A549 (cell line): ENCODE data around the gene NUMA1. TPM values are rescaled to one million over a fixed set of nuclear protein-coding genes. Genes with fewer than 3 reads are reported as not detected.

ENCODE experiments used
- BHLHE40 ChIP-seq: IDR thresholded peaks from 2 replicates; pipeline ENCODE4 v1.6.1; 2012; ENCODE audit warnings: low read depth, low read length, inconsistent platforms
- CBX2 ChIP-seq: fragments of 200-600 bp; sonication (generic); IDR thresholded peaks from 2 replicates; pipeline ENCODE4 v1.6.1; 2016; ENCODE audit warnings: low read depth, mild to moderate bottlenecking, borderline replicate concordance
- CHD4 ChIP-seq: fragments of 200-600 bp; sonication (generic); IDR thresholded peaks from 2 replicates; pipeline ENCODE4 v1.6.1; 2016; ENCODE audit warnings: antibody characterized with exemption, mild to moderate bottlenecking, borderline replicate concordance
- EHMT2 ChIP-seq: fragments of 200-600 bp; sonication (generic); IDR thresholded peaks from 2 replicates; pipeline ENCODE4 v1.6.1; 2016; ENCODE audit warnings: antibody characterized with exemption, low read depth, mild to moderate bottlenecking, moderate library complexity
- FOXS1 ChIP-seq: fragments of 250-450 bp; sonication (Bioruptor Pico); IDR thresholded peaks from 2 replicates; pipeline ENCODE4 v1.5.0; 2020; ENCODE audit warnings: mild to moderate bottlenecking, moderate library complexity
- HEYL ChIP-seq: fragments of 250-450 bp; sonication (Bioruptor Pico); IDR thresholded peaks from 2 replicates; pipeline ENCODE4 v1.8.0; 2021; ENCODE audit warnings: mild to moderate bottlenecking, moderate library complexity
- HOXB5 ChIP-seq: fragments of 250-450 bp; sonication (Bioruptor Pico); IDR thresholded peaks from 2 replicates; pipeline ENCODE4 v1.5.0; 2020; ENCODE audit warnings: mild to moderate bottlenecking, moderate library complexity
- KDM1A ChIP-seq: fragments of 200-600 bp; sonication (generic); IDR thresholded peaks from 2 replicates; pipeline ENCODE4 v1.6.1; 2016; ENCODE audit warnings: low read depth, mild to moderate bottlenecking
- KDM5A ChIP-seq: fragments of 200-600 bp; sonication (generic); IDR thresholded peaks from 2 replicates; pipeline ENCODE4 v1.6.1; 2016; ENCODE audit warnings: antibody characterized with exemption, mild to moderate bottlenecking
- MAFK ChIP-seq: fragments of 450-650 bp; IDR thresholded peaks from 2 replicates; pipeline ENCODE4 v1.6.1; 2014; ENCODE audit not compliant: partially characterized antibody
- MAZ ChIP-seq: fragments of 150-350 bp; IDR thresholded peaks from 2 replicates; pipeline ENCODE4 v1.6.1; 2014; ENCODE audit warnings: antibody characterized with exemption, low read depth, low read length, borderline replicate concordance
- NFE2L2 ChIP-seq: fragments of 150-350 bp; conservative IDR thresholded peaks from 2 replicates; pipeline ENCODE4 v1.6.1; 2014; ENCODE audit warnings: low read length
- PHF8 ChIP-seq: fragments of 200-600 bp; sonication (generic); IDR thresholded peaks from 2 replicates; pipeline ENCODE4 v1.6.1; 2016; ENCODE audit warnings: low read depth, mild to moderate bottlenecking, antibody characterized with exemption, moderate library complexity, borderline replicate concordance
- POLR2A ChIP-seq: IDR thresholded peaks from 2 replicates; pipeline ENCODE4 v1.6.1; 2012; ENCODE audit warnings: mild to moderate bottlenecking, low read length
- POLR2AphosphoS2 ChIP-seq: conservative IDR thresholded peaks from 2 replicates; pipeline ENCODE4 v1.6.1; 2012; ENCODE audit warnings: low read length, improper control_type of control experiment, inconsistent platforms
- RAD21 ChIP-seq, 2 experiments: fragments of >200 bp in 1 of 2; sonication (Bioruptor Twin) in 1 of 2; formaldehyde crosslinking in 1 of 2; IDR thresholded peaks in 1 of 2; conservative IDR thresholded peaks in 1 of 2; 2 replicates in 1 of 2; 3 replicates in 1 of 2; pipeline ENCODE4 v1.6.1; 2012 to 2018; ENCODE audit warnings: inconsistent platforms in 1 of 2
- RARB ChIP-seq: fragments of 250-450 bp; sonication (Bioruptor Pico); IDR thresholded peaks from 2 replicates; pipeline ENCODE4 v1.8.0; 2021; ENCODE audit warnings: mild to moderate bottlenecking, moderate library complexity
- RCOR1 ChIP-seq: fragments of 150-350 bp; IDR thresholded peaks from 2 replicates; pipeline ENCODE4 v1.6.1; 2014; ENCODE audit warnings: antibody characterized with exemption, low read length, low read depth
- RNF2 ChIP-seq: fragments of 200-600 bp; sonication (generic); IDR thresholded peaks from 2 replicates; pipeline ENCODE4 v1.6.1; 2016; ENCODE audit warnings: low read depth, mild to moderate bottlenecking, antibody characterized with exemption, moderate library complexity, borderline replicate concordance
- SMC3 ChIP-seq: fragments of >200 bp; sonication (Bioruptor Twin); formaldehyde crosslinking; IDR thresholded peaks from 3 replicates; pipeline ENCODE4 v1.6.1; 2018; ENCODE audit warnings: inconsistent platforms
- ZNF302 ChIP-seq: fragments of 250-450 bp; sonication (Bioruptor Pico); IDR thresholded peaks from 2 replicates; pipeline ENCODE4 v1.9.0; 2021; ENCODE audit warnings: inconsistent platforms, mild to moderate bottlenecking, moderate library complexity
- ZSCAN20 ChIP-seq: fragments of 250-450 bp; sonication (Bioruptor Pico); IDR thresholded peaks from 2 replicates; pipeline ENCODE4 v1.8.0; 2022; ENCODE audit warnings: mild to moderate bottlenecking, moderate library complexity
- polyA plus RNA-seq, 4 experiments: library from polyadenylated mRNA; depleted of rRNA in 3 of 4; stranded (reverse); fragments of >200 nt; fragmentation: RNase III in 1 of 4; extraction: RNeasy Plus Mini Kit Qiagen cat#74134 plus additional on column Dnase treatment in 1 of 4; gene quantifications; 2 replicates in 3 of 4; 3 replicates in 1 of 4; pipeline ENCODE4 v1.2.3, GENCODE V29; 2011 to 2017
- TF ChIP-seq, protein P1 (sequence below): IDR thresholded peaks from 2 replicates; pipeline ENCODE4 v1.6.1; 2012
- TF ChIP-seq, protein P2 (sequence below): fragments of 450-650 bp; IDR thresholded peaks from 2 replicates; pipeline ENCODE4 v1.6.1; 2014; ENCODE audit warnings: antibody characterized with exemption
- TF ChIP-seq, protein P3 (sequence below): IDR thresholded peaks from 2 replicates; pipeline ENCODE4 v1.6.1; 2012
- TF ChIP-seq, protein P4 (sequence below): IDR thresholded peaks from 2 replicates; pipeline ENCODE4 v1.6.1; 2012; ENCODE audit warnings: low read depth, borderline replicate concordance
- TF ChIP-seq, protein P5 (sequence below): fragments of 250-450 bp; sonication (Bioruptor Pico); IDR thresholded peaks from 2 replicates; pipeline ENCODE4 v1.5.0; 2020; ENCODE audit warnings: low read depth, mild to moderate bottlenecking, moderate library complexity
- TF ChIP-seq, protein P6 (sequence below): fragments of 200-600 bp; sonication (generic); IDR thresholded peaks from 2 replicates; pipeline ENCODE4 v1.6.1; 2016; ENCODE audit warnings: antibody characterized with exemption, mild to moderate bottlenecking, moderate library complexity
- TF ChIP-seq, protein P7 (sequence below): fragments of >200 bp; sonication (Bioruptor Twin); formaldehyde crosslinking; IDR thresholded peaks from 3 replicates; pipeline ENCODE4 v1.5.1; 2016
- TF ChIP-seq, protein P8 (sequence below): fragments of >200 bp; sonication (Bioruptor Twin); formaldehyde crosslinking; IDR thresholded peaks from 2 replicates; pipeline ENCODE4 v1.6.1; 2016

Gene NUMA1
- polyA plus RNA-seq, 2 of the 4 experiments (the other 2 are of a cell fraction): 51.5 to 65.8 TPM

DNA sequence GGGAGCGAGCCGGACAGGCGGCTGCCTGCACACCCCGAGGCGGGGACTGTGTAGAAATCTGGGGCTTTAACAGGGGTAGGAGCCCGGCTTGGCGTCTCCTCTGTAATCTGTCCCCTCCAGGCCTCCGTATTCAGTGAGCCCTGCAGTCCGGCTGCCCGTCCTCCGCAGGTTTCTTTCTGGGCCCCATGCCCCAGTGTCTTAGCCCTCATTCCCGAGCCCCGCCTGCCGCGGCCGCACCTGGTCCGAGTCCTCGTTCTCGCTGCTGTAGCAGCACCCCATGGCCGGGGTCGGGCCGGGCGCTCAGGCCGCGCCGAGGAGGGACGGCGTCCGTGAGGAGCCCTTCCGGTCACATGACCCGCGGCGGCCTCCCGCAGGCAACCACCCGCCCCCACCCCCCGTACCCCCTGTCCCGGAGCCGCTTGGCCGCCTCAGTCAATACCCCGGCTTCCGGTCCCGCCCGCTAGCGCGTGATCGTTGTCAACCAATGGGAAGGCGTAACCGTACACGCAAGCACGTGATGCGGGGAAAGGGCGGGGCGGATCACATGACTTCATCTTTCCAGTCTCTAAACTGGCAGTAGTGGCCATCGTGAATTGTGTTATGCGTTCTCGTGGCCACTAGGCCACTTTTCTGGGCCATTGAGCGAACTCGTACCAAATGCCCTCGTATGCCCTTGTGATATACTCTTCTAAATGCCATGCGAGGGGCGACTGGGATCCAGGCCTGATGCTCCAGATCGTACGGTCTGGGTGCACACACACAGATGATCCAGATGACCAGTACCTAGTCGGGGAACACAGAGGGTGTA, 22.8 kb upstream of the NUMA1 start, which contains the start of gene LAMTOR1 (continued):
- TF ChIP-seq EHMT2 (no peak), NFE2L2 (no peak), BHLHE40 (peak; percentile 87), RCOR1 (no peak), HEYL (CRISPR knock-in tag) (0 out of 2 replicates have a peak, but pooled peaks have one; percentile 49), POLR2AphosphoS2 (no peak), RAD21 (conservative IDR thresholded peaks at IDR 0.05 in 1 of 2, IDR thresholded peaks at IDR 0.05 in 1 of 2) (no peak), KDM5A (peak; percentile 46; the same call in 1 of the 2 replicates), FOXS1 (CRISPR knock-in tag) (no peak), ZNF302 (0 out of 2 replicates have a peak, but pooled peaks have one; percentile 43), SMC3 (no peak), PHF8 (peak; percentile 90), RNF2 (no peak), ZSCAN20 (CRISPR knock-in tag) (peak; percentile 39; the same call in 1 of the 2 replicates), MAFK (no peak), MAZ (peak; percentile 81), KDM1A (no peak), CHD4 (no peak), RARB (no peak), POLR2A (peak; percentile 49), HOXB5 (no peak; the same call in 1 of the 2 replicates), CBX2 (no peak)
- TF ChIP-seq, protein P1, sequence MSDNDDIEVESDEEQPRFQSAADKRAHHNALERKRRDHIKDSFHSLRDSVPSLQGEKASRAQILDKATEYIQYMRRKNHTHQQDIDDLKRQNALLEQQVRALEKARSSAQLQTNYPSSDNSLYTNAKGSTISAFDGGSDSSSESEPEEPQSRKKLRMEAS: peak; percentile 76
- TF ChIP-seq, protein P2, sequence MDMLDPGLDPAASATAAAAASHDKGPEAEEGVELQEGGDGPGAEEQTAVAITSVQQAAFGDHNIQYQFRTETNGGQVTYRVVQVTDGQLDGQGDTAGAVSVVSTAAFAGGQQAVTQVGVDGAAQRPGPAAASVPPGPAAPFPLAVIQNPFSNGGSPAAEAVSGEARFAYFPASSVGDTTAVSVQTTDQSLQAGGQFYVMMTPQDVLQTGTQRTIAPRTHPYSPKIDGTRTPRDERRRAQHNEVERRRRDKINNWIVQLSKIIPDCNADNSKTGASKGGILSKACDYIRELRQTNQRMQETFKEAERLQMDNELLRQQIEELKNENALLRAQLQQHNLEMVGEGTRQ: peak; percentile 99
- TF ChIP-seq, protein P3, sequence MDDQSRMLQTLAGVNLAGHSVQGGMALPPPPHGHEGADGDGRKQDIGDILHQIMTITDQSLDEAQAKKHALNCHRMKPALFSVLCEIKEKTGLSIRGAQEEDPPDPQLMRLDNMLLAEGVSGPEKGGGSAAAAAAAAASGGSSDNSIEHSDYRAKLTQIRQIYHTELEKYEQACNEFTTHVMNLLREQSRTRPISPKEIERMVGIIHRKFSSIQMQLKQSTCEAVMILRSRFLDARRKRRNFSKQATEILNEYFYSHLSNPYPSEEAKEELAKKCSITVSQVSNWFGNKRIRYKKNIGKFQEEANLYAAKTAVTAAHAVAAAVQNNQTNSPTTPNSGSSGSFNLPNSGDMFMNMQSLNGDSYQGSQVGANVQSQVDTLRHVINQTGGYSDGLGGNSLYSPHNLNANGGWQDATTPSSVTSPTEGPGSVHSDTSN: no peak; the same call in 1 of the 2 replicates
- TF ChIP-seq, protein P4, sequence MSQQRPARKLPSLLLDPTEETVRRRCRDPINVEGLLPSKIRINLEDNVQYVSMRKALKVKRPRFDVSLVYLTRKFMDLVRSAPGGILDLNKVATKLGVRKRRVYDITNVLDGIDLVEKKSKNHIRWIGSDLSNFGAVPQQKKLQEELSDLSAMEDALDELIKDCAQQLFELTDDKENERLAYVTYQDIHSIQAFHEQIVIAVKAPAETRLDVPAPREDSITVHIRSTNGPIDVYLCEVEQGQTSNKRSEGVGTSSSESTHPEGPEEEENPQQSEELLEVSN: peak; percentile 43; the same call in 1 of the 2 replicates
- TF ChIP-seq, protein P5, sequence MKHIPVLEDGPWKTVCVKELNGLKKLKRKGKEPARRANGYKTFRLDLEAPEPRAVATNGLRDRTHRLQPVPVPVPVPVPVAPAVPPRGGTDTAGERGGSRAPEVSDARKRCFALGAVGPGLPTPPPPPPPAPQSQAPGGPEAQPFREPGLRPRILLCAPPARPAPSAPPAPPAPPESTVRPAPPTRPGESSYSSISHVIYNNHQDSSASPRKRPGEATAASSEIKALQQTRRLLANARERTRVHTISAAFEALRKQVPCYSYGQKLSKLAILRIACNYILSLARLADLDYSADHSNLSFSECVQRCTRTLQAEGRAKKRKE (CRISPR knock-in tag): no peak
- TF ChIP-seq, protein P6, sequence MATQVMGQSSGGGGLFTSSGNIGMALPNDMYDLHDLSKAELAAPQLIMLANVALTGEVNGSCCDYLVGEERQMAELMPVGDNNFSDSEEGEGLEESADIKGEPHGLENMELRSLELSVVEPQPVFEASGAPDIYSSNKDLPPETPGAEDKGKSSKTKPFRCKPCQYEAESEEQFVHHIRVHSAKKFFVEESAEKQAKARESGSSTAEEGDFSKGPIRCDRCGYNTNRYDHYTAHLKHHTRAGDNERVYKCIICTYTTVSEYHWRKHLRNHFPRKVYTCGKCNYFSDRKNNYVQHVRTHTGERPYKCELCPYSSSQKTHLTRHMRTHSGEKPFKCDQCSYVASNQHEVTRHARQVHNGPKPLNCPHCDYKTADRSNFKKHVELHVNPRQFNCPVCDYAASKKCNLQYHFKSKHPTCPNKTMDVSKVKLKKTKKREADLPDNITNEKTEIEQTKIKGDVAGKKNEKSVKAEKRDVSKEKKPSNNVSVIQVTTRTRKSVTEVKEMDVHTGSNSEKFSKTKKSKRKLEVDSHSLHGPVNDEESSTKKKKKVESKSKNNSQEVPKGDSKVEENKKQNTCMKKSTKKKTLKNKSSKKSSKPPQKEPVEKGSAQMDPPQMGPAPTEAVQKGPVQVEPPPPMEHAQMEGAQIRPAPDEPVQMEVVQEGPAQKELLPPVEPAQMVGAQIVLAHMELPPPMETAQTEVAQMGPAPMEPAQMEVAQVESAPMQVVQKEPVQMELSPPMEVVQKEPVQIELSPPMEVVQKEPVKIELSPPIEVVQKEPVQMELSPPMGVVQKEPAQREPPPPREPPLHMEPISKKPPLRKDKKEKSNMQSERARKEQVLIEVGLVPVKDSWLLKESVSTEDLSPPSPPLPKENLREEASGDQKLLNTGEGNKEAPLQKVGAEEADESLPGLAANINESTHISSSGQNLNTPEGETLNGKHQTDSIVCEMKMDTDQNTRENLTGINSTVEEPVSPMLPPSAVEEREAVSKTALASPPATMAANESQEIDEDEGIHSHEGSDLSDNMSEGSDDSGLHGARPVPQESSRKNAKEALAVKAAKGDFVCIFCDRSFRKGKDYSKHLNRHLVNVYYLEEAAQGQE: no peak
- TF ChIP-seq, protein P7, sequence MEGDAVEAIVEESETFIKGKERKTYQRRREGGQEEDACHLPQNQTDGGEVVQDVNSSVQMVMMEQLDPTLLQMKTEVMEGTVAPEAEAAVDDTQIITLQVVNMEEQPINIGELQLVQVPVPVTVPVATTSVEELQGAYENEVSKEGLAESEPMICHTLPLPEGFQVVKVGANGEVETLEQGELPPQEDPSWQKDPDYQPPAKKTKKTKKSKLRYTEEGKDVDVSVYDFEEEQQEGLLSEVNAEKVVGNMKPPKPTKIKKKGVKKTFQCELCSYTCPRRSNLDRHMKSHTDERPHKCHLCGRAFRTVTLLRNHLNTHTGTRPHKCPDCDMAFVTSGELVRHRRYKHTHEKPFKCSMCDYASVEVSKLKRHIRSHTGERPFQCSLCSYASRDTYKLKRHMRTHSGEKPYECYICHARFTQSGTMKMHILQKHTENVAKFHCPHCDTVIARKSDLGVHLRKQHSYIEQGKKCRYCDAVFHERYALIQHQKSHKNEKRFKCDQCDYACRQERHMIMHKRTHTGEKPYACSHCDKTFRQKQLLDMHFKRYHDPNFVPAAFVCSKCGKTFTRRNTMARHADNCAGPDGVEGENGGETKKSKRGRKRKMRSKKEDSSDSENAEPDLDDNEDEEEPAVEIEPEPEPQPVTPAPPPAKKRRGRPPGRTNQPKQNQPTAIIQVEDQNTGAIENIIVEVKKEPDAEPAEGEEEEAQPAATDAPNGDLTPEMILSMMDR: no peak
- TF ChIP-seq, protein P8, sequence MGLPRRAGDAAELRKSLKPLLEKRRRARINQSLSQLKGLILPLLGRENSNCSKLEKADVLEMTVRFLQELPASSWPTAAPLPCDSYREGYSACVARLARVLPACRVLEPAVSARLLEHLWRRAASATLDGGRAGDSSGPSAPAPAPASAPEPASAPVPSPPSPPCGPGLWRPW: no peak
